Upper lobe of right lung (tissue), 1 donor: ENCODE data around the gene IER3. TPM values are rescaled to one million over a fixed set of nuclear protein-coding genes. Genes with fewer than 3 reads are reported as not detected.
A peak's percentile ranks its signal among the peaks of the same experiment; 100 is the strongest.

Experiments used
- ATAC-seq: fragments of 200-7000 bp; cut with Tn5 transposase; one replicate; pipeline ENCODE4 v1.9.1; 2020; ENCODE audit warnings: mild to moderate bottlenecking, moderate library complexity
- DNase-seq: peaks from one replicate; pipeline ENCODE4 v3.0.0-alpha.2; 2020
- H3K27ac ChIP-seq: fragments of 200-600 bp; one replicate; pipeline ENCODE4 v1.8.0; 2022
- H3K27me3 ChIP-seq: fragments of 200-600 bp; one replicate; pipeline ENCODE4 v1.8.0; 2022; ENCODE audit warnings: mild to moderate bottlenecking
- H3K36me3 ChIP-seq: fragments of 200-600 bp; one replicate; pipeline ENCODE4 v1.8.0; 2022
- H3K4me1 ChIP-seq: fragments of 200-600 bp; one replicate; pipeline ENCODE4 v1.8.0; 2022
- H3K4me3 ChIP-seq: fragments of 200-600 bp; one replicate; pipeline ENCODE4 v1.8.0; 2022; ENCODE audit warnings: mild to moderate bottlenecking
- H3K9me3 ChIP-seq: fragments of 200-600 bp; one replicate; pipeline ENCODE4 v1.8.0; 2022
- CTCF ChIP-seq: fragments of 200-600 bp; IDR thresholded peaks from one replicate; pipeline ENCODE4 v1.8.0; 2022; ENCODE audit warnings: antibody characterized with exemption
- intact Hi-C: fragments of 100-400 bp; cut with DNase I; formaldehyde crosslinking; loops from one replicate; pipeline ENCODE4 v1.11.0; 2022
- total RNA-seq: library from RNA; stranded (reverse); fragmentation: NEBNext Ultra II Directional; extraction: Animal tissue kit (Norgen Biotek cat#: 25700); gene quantifications from one replicate; pipeline ENCODE4 v1.2.1, GENCODE V29; 2021
- donor health status: DM: no; HTN: yes; CAD: no; lungs with severe emphysema.

Gene IER3
- total RNA-seq, 1 donor from 2014 or later: 35.4 TPM

GRCh38 chr6:30700340-30700739 is 44.0 kb downstream of the IER3 start:
- peak; percentile 90 for ATAC-seq
- intact Hi-C loops: no loop called here
- Histone ChIP-seq H3K9me3 (no peaks in the 10 kb centered on the region), H3K4me3 (no peak overlapping the region), H3K4me1 (peaks cover 4% of the 10 kb centered on the region), H3K27ac (no peak overlapping the region), H3K36me3 (peaks cover 20% of the 10 kb centered on the region), H3K27me3 (no peaks in the 10 kb centered on the region)
- no peak for DNase-seq
- TF ChIP-seq CTCF: no peak

DNA sequence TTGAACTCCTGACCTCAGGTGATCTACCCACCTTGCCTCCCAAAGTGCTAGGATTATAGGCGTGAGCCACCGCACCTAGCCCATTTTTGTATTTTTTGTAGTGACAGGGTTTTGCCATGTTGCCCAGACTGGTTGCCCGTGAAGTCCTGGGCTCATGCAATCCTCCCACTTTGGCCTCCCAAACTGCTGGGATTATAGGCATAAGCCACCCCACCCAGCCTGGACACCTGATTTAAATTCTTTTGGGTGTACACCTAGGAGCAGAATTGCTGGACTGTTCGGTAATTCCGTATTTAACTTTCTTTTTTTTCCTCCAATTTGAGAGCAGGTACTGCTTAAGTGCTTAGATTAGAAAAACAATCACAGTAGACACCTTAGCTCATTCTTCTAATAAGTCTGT is 47.9 kb downstream of the IER3 start:
- Histone ChIP-seq H3K27ac (no peak overlapping the region), H3K4me1 (peaks cover 12% of the 10 kb centered on the region), H3K27me3 (no peaks in the 10 kb centered on the region), H3K9me3 (no peaks in the 10 kb centered on the region), H3K36me3 (peaks cover under 1% of the 10 kb centered on the region), H3K4me3 (no peak overlapping the region)
- no peak for TF ChIP-seq CTCF
- ATAC-seq (no peak), DNase-seq (no peak)
- intact Hi-C loops: no loop called here

Other genes starting within 250 kb of the IER3 start
- 54.8 TPM for gene GNL1, start 188.1 kb downstream of the IER3 start, total RNA-seq
- 6.9 TPM for gene PRR3, start 187.3 kb downstream of the IER3 start, total RNA-seq
- gene ABCF1, start 173.1 kb downstream of the IER3 start, total RNA-seq: 42.5 TPM
- gene PPP1R10, start 127.3 kb downstream of the IER3 start, total RNA-seq: 68.3 TPM
- 48.9 TPM for gene MRPS18B, start 126.7 kb downstream of the IER3 start, total RNA-seq
- gene ATAT1, start 117.7 kb downstream of the IER3 start, total RNA-seq: 7.8 TPM
- 22.8 TPM for gene C6orf136, start 97.4 kb downstream of the IER3 start, total RNA-seq
- 27.4 TPM for gene DHX16, start 71.5 kb downstream of the IER3 start, total RNA-seq
- 72.8 TPM for gene PPP1R18, start 57.9 kb downstream of the IER3 start, total RNA-seq
- 9.5 TPM for gene NRM, start 53.6 kb downstream of the IER3 start, total RNA-seq
- gene MDC1, start 27.3 kb downstream of the IER3 start, total RNA-seq: 32.8 TPM
- 243 TPM for gene TUBB, start 24.2 kb downstream of the IER3 start, total RNA-seq
- 175 TPM for gene FLOT1, start 1.9 kb downstream of the IER3 start, total RNA-seq
- gene DDR1, start 140.0 kb upstream of the IER3 start, total RNA-seq: 102 TPM
- gene GTF2H4, start 163.7 kb upstream of the IER3 start, total RNA-seq: 44.6 TPM
- 28.7 TPM for gene VARS2, start 169.7 kb upstream of the IER3 start, total RNA-seq
- gene SFTA2, start 187.6 kb upstream of the IER3 start, total RNA-seq: 369 TPM
- 4.6 TPM for gene MUCL3, start 196.4 kb upstream of the IER3 start, total RNA-seq
- 1.1 TPM for gene MUC21, start 239.2 kb upstream of the IER3 start, total RNA-seq